GM18909 (cell line): ENCODE data around the gene SAPCD2.
"Not testable (repeated sequence)": the region's sequence is repeated elsewhere in the genome, so short reads cannot be mapped to it uniquely, and the experiment has no call there.

Source experiments
- ATAC-seq: cut with Tn5 transposase; IDR thresholded peaks from one replicate; pipeline ENCODE4 v1.9.1; 2021; ENCODE audit warnings: mild to moderate bottlenecking; ENCODE audit not compliant: unreplicated experiment, poor library complexity

SAPCD2 gene

GRCh38 chr9:137067860-137068538, 2.4 kb downstream of the SAPCD2 start:
- ATAC-seq: peak; percentile 39

GRCh38 chr9:137066096-137066861, 4.1 kb downstream of the SAPCD2 start:
- ATAC-seq: no peak

GRCh38 chr9:137065336-137065967, 4.9 kb downstream of the SAPCD2 start:
- ATAC-seq: no peak

GRCh38 chr9:137064880-137065164, 5.5 kb downstream of the SAPCD2 start:
- no peak for ATAC-seq

GRCh38 chr9:137064027-137064879, 6.1 kb downstream of the SAPCD2 start:
- ATAC-seq: no peak

GRCh38 chr9:137063311-137064026, 6.9 kb downstream of the SAPCD2 start:
- ATAC-seq: no peak

GRCh38 chr9:137062798-137063197, 7.6 kb downstream of the SAPCD2 start:
- ATAC-seq: not testable (repeated sequence)

- no peak for ATAC-seq
Observed at GRCh38 chr9:137062384-137062783, 8.0 kb downstream of the SAPCD2 start.

- ATAC-seq: no peak
Observed at GRCh38 chr9:137058521-137059234, 11.7 kb downstream of the SAPCD2 start.

GRCh38 chr9:137057545-137057944, 12.8 kb downstream of the SAPCD2 start:
- no peak for ATAC-seq

GRCh38 chr9:137056739-137057415, 13.5 kb downstream of the SAPCD2 start:
- no peak for ATAC-seq

- ATAC-seq: no peak
Observed at GRCh38 chr9:137055385-137056364, 14.7 kb downstream of the SAPCD2 start.

GRCh38 chr9:137054932-137055384, 15.4 kb downstream of the SAPCD2 start:
- no peak for ATAC-seq

- ATAC-seq: no peak
Observed at GRCh38 chr9:137053944-137054931, 16.1 kb downstream of the SAPCD2 start, which contains the start of gene ENTPD2. Gene ENTPD2 (minus strand): TSS chr9:137054061. CDS start chr9:137053997, 64 bp downstream.

GRCh38 chr9:137052998-137053943, 17.1 kb downstream of the SAPCD2 start:
- no peak for ATAC-seq
